H9 (cell line): ENCODE results near the gene TMEM131. TPM values are rescaled to one million over a fixed set of nuclear protein-coding genes. Genes with fewer than 3 reads are reported as not detected.

ENCODE experiments used
- DNase-seq: peaks from one replicate; pipeline ENCODE4 v3.0.0-alpha.2; 2017
- H2AFZ ChIP-seq: one replicate; pipeline ENCODE4 v1.6.1; 2013; ENCODE audit warnings: mild to moderate bottlenecking, low read length, control low read depth, moderate library complexity
- H2AK5ac ChIP-seq: 2 replicates; pipeline ENCODE4 v1.6.1; 2013; ENCODE audit warnings: low read length, control low read depth, mixed read lengths; ENCODE audit not compliant: insufficient read length
- H2BK120ac ChIP-seq: one replicate; pipeline ENCODE4 v1.6.1; 2013; ENCODE audit warnings: low read depth, mild to moderate bottlenecking, low read length, control low read depth, inconsistent platforms; ENCODE audit not compliant: poor library complexity, severe bottlenecking
- H2BK12ac ChIP-seq: 2 replicates; pipeline ENCODE4 v1.6.1; 2013; ENCODE audit warnings: low read length, control low read depth, mixed read lengths, low read depth; ENCODE audit not compliant: insufficient read length
- H2BK15ac ChIP-seq: 2 replicates; pipeline ENCODE4 v1.6.1; 2013; ENCODE audit warnings: low read depth, low read length, control low read depth
- H2BK20ac ChIP-seq: one replicate; pipeline ENCODE4 v1.6.1; 2013; ENCODE audit warnings: low read depth, mild to moderate bottlenecking, low read length, control low read depth, inconsistent platforms; ENCODE audit not compliant: poor library complexity, severe bottlenecking
- H2BK5ac ChIP-seq: 2 replicates; pipeline ENCODE4 v1.6.1; 2013; ENCODE audit warnings: low read length, control low read depth, mixed read lengths; ENCODE audit not compliant: insufficient read length
- H3K14ac ChIP-seq: 2 replicates; pipeline ENCODE4 v1.6.1; 2013; ENCODE audit warnings: low read length, control low read depth; ENCODE audit not compliant: insufficient read depth
- H3K18ac ChIP-seq: 2 replicates; pipeline ENCODE4 v1.6.1; 2013; ENCODE audit warnings: low read depth, mild to moderate bottlenecking, mixed read lengths, low read length, control low read depth; ENCODE audit not compliant: insufficient read length
- H3K23ac ChIP-seq: 2 replicates; pipeline ENCODE4 v1.6.1; 2013; ENCODE audit warnings: low read length, control low read depth, mixed read lengths, low read depth; ENCODE audit not compliant: insufficient read length
- H3K23me2 ChIP-seq: 2 replicates; pipeline ENCODE4 v1.6.1; 2013; ENCODE audit warnings: low read depth, mild to moderate bottlenecking, mixed read lengths, low read length, control low read depth; ENCODE audit not compliant: insufficient read length, poor library complexity, severe bottlenecking
- H3K27ac ChIP-seq: 2 replicates; pipeline ENCODE4 v1.5.1; 2013; ENCODE audit warnings: low read length, control low read depth, mixed read lengths, low read depth; ENCODE audit not compliant: insufficient read length
- H3K27me3 ChIP-seq: 2 replicates; pipeline ENCODE4 v1.6.1; 2013; ENCODE audit warnings: low read length, control low read depth, inconsistent platforms; ENCODE audit not compliant: insufficient read depth
- H3K4ac ChIP-seq: 2 replicates; pipeline ENCODE4 v1.6.1; 2013; ENCODE audit warnings: low read depth, mild to moderate bottlenecking, control low read depth, inconsistent platforms, low read length, moderate library complexity
- H3K4me1 ChIP-seq: 2 replicates; pipeline ENCODE4 v1.6.1; 2013; ENCODE audit warnings: low read length, control low read depth, inconsistent platforms; ENCODE audit not compliant: insufficient read depth
- H3K4me2 ChIP-seq: 2 replicates; pipeline ENCODE4 v1.6.1; 2013; ENCODE audit warnings: low read length, control low read depth, mixed read lengths; ENCODE audit not compliant: insufficient read length, insufficient read depth
- H3K56ac ChIP-seq: 2 replicates; pipeline ENCODE4 v1.6.1; 2013; ENCODE audit warnings: low read depth, mild to moderate bottlenecking, mixed read lengths, low read length, control low read depth; ENCODE audit not compliant: insufficient read length
- H3K79me1 ChIP-seq: 2 replicates; pipeline ENCODE4 v1.6.1; 2013; ENCODE audit warnings: low read depth, mild to moderate bottlenecking, moderate library complexity, low read length, control low read depth, inconsistent platforms; ENCODE audit not compliant: insufficient read depth, poor library complexity, severe bottlenecking
- H3K79me2 ChIP-seq: 2 replicates; pipeline ENCODE4 v1.6.1; 2013; ENCODE audit warnings: low read length, control low read depth, inconsistent platforms; ENCODE audit not compliant: insufficient read depth
- H3K9ac ChIP-seq: 2 replicates; pipeline ENCODE4 v1.6.1; 2013; ENCODE audit warnings: low read length, control low read depth, mixed read lengths; ENCODE audit not compliant: insufficient read length; ENCODE audit errors: extremely low read depth
- H3K9me3 ChIP-seq: one replicate; pipeline ENCODE4 v1.6.1; 2013; ENCODE audit warnings: low read depth, low read length, inconsistent platforms; ENCODE audit not compliant: control insufficient read depth
- H3T11ph ChIP-seq: one replicate; pipeline ENCODE4 v1.6.1; 2013; ENCODE audit warnings: mild to moderate bottlenecking, low read length, control low read depth, inconsistent platforms
- H4K20me1 ChIP-seq: one replicate; pipeline ENCODE4 v1.6.1; 2013; ENCODE audit not compliant: control insufficient read depth, insufficient read length, insufficient read depth
- H4K5ac ChIP-seq: 2 replicates; pipeline ENCODE4 v1.6.1; 2013; ENCODE audit warnings: low read depth, mild to moderate bottlenecking, mixed read lengths, low read length, control low read depth; ENCODE audit not compliant: insufficient read length
- H4K8ac ChIP-seq: replicated peaks from 2 replicates; pipeline ENCODE4 v1.6.1; 2013; ENCODE audit warnings: low read length, control low read depth, mixed read lengths, low read depth; ENCODE audit not compliant: insufficient read length
- H4K91ac ChIP-seq: 2 replicates; pipeline ENCODE4 v1.6.1; 2013; ENCODE audit warnings: low read depth, mild to moderate bottlenecking, moderate library complexity, mixed read lengths, low read length, control low read depth; ENCODE audit not compliant: insufficient read length
- H3K27ac Mint-ChIP-seq, 3 experiments: 2 replicates in 2 of 3; 3 replicates in 1 of 3; pipeline ENCODE4 v1.8.0; 2020 to 2021; ENCODE audit warnings: mixed read lengths in 3 of 3, mild to moderate bottlenecking in 1 of 3, moderate library complexity in 1 of 3
- H3K27me3 Mint-ChIP-seq: 2 replicates; pipeline ENCODE4 v1.8.0; 2021; ENCODE audit warnings: low read depth, mild to moderate bottlenecking, moderate library complexity, mixed read lengths
- H3K36me3 Mint-ChIP-seq, 3 experiments: 2 replicates in 2 of 3; 3 replicates in 1 of 3; pipeline ENCODE4 v1.8.0; 2020 to 2021; ENCODE audit warnings: low read depth in 3 of 3, mixed read lengths in 3 of 3; ENCODE audit not compliant: insufficient read depth in 1 of 3
- H3K4me1 Mint-ChIP-seq, 2 experiments: 2 replicates each; pipeline ENCODE4 v1.8.0; 2020; ENCODE audit warnings: mixed read lengths in 2 of 2
- H3K4me3 Mint-ChIP-seq, 2 experiments: 2 replicates in 1 of 2; 3 replicates in 1 of 2; pipeline ENCODE4 v1.8.0; 2020 to 2021; ENCODE audit warnings: mild to moderate bottlenecking in 2 of 2, mixed read lengths in 2 of 2, moderate library complexity in 1 of 2
- H3K9me3 Mint-ChIP-seq, 2 experiments: 2 replicates in 1 of 2; 3 replicates in 1 of 2; pipeline ENCODE4 v1.8.0; 2020; ENCODE audit warnings: mild to moderate bottlenecking in 2 of 2, mixed read lengths in 2 of 2, moderate library complexity in 1 of 2
- WGBS: extraction: QIAGEN DNeasy Blood & Tissue Kit; methylation state at CpG from one replicate; pipeline ENCODE4 v1.1.7; 2013; ENCODE audit warnings: missing lambda C conversion rate, low lambda C conversion rate, mixed read lengths; ENCODE audit not compliant: insufficient read length; ENCODE audit errors: extremely low coverage; 5-methylcytosine and 5-hydroxymethylcytosine counted together
- total RNA-seq: library from RNA; stranded (reverse); gene quantifications from 2 replicates; pipeline ENCODE4 v1.2.1, GENCODE V29; 2021
- TF ChIP-seq, protein P1 (sequence below): fragments of 200-600 bp; sonication (generic); conservative IDR thresholded peaks from 3 replicates; pipeline ENCODE4 v1.8.0; 2021; ENCODE audit warnings: antibody characterized with exemption, mild to moderate bottlenecking

TMEM131 gene
- total RNA-seq, 1 experiment from 2014 or later: 20.9 TPM

DNA sequence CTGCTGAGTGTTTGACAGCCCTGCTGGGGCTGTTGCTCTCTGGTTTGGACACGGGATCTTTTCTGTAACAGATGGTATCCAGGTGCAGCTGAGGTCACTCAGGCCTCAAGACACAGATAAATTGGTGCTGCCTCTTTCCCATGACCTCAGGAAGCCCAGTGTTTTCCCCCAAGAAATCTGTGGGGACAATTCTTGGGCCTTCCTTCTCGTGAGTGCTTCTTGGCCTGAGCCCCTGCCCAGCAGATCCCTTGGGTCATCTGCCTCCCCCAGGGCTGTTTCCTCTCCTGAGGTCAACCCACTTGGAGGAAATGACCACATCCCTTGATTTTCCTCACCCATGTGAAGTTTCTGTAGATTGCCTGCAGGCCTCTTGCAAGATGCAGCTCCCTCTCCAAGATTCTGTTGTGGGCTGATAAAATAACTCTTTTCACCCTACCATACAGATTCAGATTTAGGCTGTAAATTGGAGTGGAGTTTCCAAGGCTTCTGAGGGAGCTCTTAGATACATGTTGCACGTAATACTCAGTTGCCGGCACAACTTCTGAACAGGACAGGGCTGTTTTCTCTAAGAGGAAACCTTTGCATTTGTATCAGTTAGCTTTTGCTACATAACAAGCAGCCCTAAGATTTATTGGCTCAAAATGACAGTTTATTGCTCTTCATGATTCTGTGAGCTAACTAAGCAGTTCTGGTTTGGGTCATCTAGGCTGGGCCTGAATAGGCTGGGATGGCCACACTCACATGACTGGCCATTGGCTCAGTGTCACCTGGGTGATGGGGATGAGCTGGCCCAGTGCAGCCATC, 269.3 kb downstream of the TMEM131 start:
- Histone ChIP-seq H4K8ac (no peak overlapping the region), H4K20me1 (no peaks in the 10 kb centered on the region), H2BK5ac (no peak overlapping the region), H4K91ac (no peak overlapping the region), H3T11ph (no peak overlapping the region), H3K4me2 (no peak overlapping the region), H2AFZ (no peak overlapping the region), H3K27ac (no peak overlapping the region), H3K18ac (no peak overlapping the region), H3K14ac (no peak overlapping the region), H3K79me1 (no peaks in the 10 kb centered on the region), H2BK120ac (no peak overlapping the region), H3K56ac (no peak overlapping the region), H2BK12ac (no peak overlapping the region), H3K4ac (no peak overlapping the region), H3K27me3 (no peaks in the 10 kb centered on the region), H2BK20ac (no peak overlapping the region), H2BK15ac (no peak overlapping the region), H3K9me3 (no peaks in the 10 kb centered on the region), H3K4me1 (no peaks in the 10 kb centered on the region), H3K23me2 (no peaks in the 10 kb centered on the region), H4K5ac (no peak overlapping the region), H3K9ac (no peak overlapping the region), H3K23ac (no peak overlapping the region), H2AK5ac (no peak overlapping the region), H3K79me2 (no peaks in the 10 kb centered on the region)
- no peak overlapping the region for H3K4me3 Mint-ChIP-seq
- no peak overlapping the region for H3K27ac Mint-ChIP-seq
- no peaks in the 10 kb centered on the region for H3K4me1 Mint-ChIP-seq
- TF ChIP-seq, protein P1, sequence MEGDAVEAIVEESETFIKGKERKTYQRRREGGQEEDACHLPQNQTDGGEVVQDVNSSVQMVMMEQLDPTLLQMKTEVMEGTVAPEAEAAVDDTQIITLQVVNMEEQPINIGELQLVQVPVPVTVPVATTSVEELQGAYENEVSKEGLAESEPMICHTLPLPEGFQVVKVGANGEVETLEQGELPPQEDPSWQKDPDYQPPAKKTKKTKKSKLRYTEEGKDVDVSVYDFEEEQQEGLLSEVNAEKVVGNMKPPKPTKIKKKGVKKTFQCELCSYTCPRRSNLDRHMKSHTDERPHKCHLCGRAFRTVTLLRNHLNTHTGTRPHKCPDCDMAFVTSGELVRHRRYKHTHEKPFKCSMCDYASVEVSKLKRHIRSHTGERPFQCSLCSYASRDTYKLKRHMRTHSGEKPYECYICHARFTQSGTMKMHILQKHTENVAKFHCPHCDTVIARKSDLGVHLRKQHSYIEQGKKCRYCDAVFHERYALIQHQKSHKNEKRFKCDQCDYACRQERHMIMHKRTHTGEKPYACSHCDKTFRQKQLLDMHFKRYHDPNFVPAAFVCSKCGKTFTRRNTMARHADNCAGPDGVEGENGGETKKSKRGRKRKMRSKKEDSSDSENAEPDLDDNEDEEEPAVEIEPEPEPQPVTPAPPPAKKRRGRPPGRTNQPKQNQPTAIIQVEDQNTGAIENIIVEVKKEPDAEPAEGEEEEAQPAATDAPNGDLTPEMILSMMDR: no peak
- no peaks in the 10 kb centered on the region; the same call in none of the 2 replicates for H3K27me3 Mint-ChIP-seq
- DNase-seq: no peak
- no peaks in the 10 kb centered on the region; a peak in 2 of 7 replicates for H3K36me3 Mint-ChIP-seq
- H3K9me3 Mint-ChIP-seq: peaks cover 0 to 2% of the 10 kb centered on the region in 2 experiments; a peak in 2 of 5 replicates
- WGBS: no CpG with 5 or more reads among the region's 4 CpGs
